Spinal cord (tissue), 4 donors: ENCODE data around the gene NOL11. TPM values are rescaled to one million over a fixed set of nuclear protein-coding genes. Genes with fewer than 3 reads are reported as not detected.

ENCODE experiments used
- polyA plus RNA-seq, 2 donors: library from polyadenylated mRNA; unstranded; fragments of 120-200 nt; gene quantifications; one replicate each; pipeline ENCODE4 v1.2.1, GENCODE V29; 2013; ENCODE audit not compliant: insufficient read length in 2 of 2
- small RNA-seq: library from RNA; depleted of rRNA; stranded (forward); fragments of <200 nt; gene quantifications from one replicate; pipeline ENCODE3, GENCODE V24; 2014; ENCODE audit warnings: low replicate concordance
- total RNA-seq, 2 donors: library from RNA; depleted of rRNA in 1 of 2; stranded (reverse); fragments of 120-200 nt in 1 of 2; fragments of >200 nt in 1 of 2; gene quantifications; one replicate each; pipeline versions ENCODE4 v1.2.3 to v1.2.4, GENCODE V29; 2013 to 2014

The NOL11 gene
- total and polyA plus RNA-seq, 4 donors: 39.9 to 58.6 (median 52.5) TPM

Small RNA genes within 50 kb of the gene (small RNA-seq; reads per million reads assigned to genes)
- gene SNORA38B: 2.0 reads per million, percentile 90 among the genes with 10 or more reads in this experiment

Other genes starting within 250 kb of the NOL11 start
- 100 to 1,000 TPM; 102 to 122 TPM for gene BPTF, start 107.6 kb downstream of the NOL11 start, total RNA-seq
- gene BPTF, start 107.6 kb downstream of the NOL11 start, polyA plus RNA-seq: 100 to 1,000 TPM; 103 to 104 TPM